Neutrophil (primary cell): Measurements from ENCODE around the gene CHPF.

Experiments
- H3K27ac ChIP-seq: fragments of 200-600 bp; sonication (generic); 2 replicates; pipeline ENCODE4 v1.5.1; 2016; ENCODE audit warnings: mild to moderate bottlenecking, moderate library complexity
- H3K27me3 ChIP-seq: fragments of 200-600 bp; sonication (generic); 2 replicates; pipeline ENCODE4 v1.6.0; 2016; ENCODE audit warnings: mild to moderate bottlenecking
- H3K36me3 ChIP-seq: fragments of 200-600 bp; sonication (generic); 2 replicates; pipeline ENCODE4 v1.5.1; 2017
- H3K4me1 ChIP-seq, 2 experiments: fragments of 200-600 bp in 1 of 2; sonication (generic) in 1 of 2; 1 replicate in 1 of 2; 2 replicates in 1 of 2; pipeline versions ENCODE4 v1.5.1 to v1.6.1; 2013 to 2016; ENCODE audit warnings: low read depth in 1 of 2, low read length in 1 of 2, mild to moderate bottlenecking in 1 of 2, moderate library complexity in 1 of 2; ENCODE audit not compliant: control insufficient read depth in 1 of 2, insufficient read depth in 1 of 2
- H3K4me3 ChIP-seq, 2 experiments: fragments of 200-600 bp in 1 of 2; sonication (generic) in 1 of 2; 1 replicate in 1 of 2; 2 replicates in 1 of 2; pipeline ENCODE4 v1.5.1; 2013 to 2016; ENCODE audit warnings: low read depth in 1 of 2, low read length in 1 of 2, mild to moderate bottlenecking in 1 of 2, moderate library complexity in 1 of 2
- H3K9me3 ChIP-seq: fragments of 200-600 bp; sonication (generic); 2 replicates; pipeline ENCODE4 v1.5.1; 2016
- CTCF ChIP-seq: fragments of 200-600 bp; sonication (generic); IDR thresholded peaks from 2 replicates; pipeline ENCODE4 v1.5.1; 2016; ENCODE audit warnings: antibody characterized with exemption

The CHPF gene

GRCh38 chr2:219501849-219502248 is 41.8 kb downstream of the CHPF start:
- H3K36me3 ChIP-seq, result peaks cover 45% of the 10 kb centered on the region

DNA sequence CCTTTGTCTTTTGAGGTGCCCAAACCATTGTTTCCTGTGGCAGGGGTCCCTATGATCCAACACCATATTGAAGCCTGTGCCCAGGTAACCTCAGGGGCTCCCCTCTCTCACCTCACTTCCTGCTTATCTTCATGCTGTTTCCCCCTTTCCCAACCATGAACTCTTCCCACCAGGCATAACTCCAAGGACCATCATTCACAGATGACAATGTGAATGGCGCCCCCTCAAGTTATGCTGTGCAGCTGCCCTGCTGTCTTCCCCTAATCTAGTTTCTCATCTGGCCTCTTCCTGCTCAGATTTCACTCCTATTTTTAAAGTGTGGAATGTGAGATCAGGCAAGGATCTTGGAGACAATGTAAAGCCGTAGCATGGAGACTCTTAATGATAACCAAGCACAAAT is 43.5 kb downstream of the CHPF start:
- peaks cover 26% of the 10 kb centered on the region for H3K27me3 ChIP-seq
- H3K4me3 ChIP-seq, result no peak overlapping the region
- TF ChIP-seq CTCF, result no peak
- H3K36me3 ChIP-seq, result peaks cover 28% of the 10 kb centered on the region
- H3K9me3 ChIP-seq, result no peaks in the 10 kb centered on the region
- no peak overlapping the region for H3K27ac ChIP-seq
- peaks cover 27 to 32% of the 10 kb centered on the region in 2 experiments for H3K4me1 ChIP-seq

More at GRCh38 chr2:219501849-219502248, 41.8 kb downstream of the CHPF start:
- no peak for TF ChIP-seq CTCF
- H3K4me1 ChIP-seq, result peaks cover 22 to 29% of the 10 kb centered on the region in 2 experiments
- H3K27ac ChIP-seq, result no peak overlapping the region
- no peaks in the 10 kb centered on the region for H3K9me3 ChIP-seq
- peaks cover 9% of the 10 kb centered on the region for H3K27me3 ChIP-seq
- H3K4me3 ChIP-seq, result no peak overlapping the region

GRCh38 chr2:219499555-219499954 is 44.1 kb downstream of the CHPF start:
- H3K4me1 ChIP-seq, result peaks cover 27 to 32% of the 10 kb centered on the region in 2 experiments
- peaks cover 32% of the 10 kb centered on the region for H3K27me3 ChIP-seq
- TF ChIP-seq CTCF, result no peak
- peak overlapping the region in 1 of 2 experiments; percentile 86 for H3K4me3 ChIP-seq
- H3K36me3 ChIP-seq, result peaks cover 22% of the 10 kb centered on the region
- no peaks in the 10 kb centered on the region for H3K9me3 ChIP-seq
- peak overlapping the region; percentile 83 for H3K27ac ChIP-seq

DNA sequence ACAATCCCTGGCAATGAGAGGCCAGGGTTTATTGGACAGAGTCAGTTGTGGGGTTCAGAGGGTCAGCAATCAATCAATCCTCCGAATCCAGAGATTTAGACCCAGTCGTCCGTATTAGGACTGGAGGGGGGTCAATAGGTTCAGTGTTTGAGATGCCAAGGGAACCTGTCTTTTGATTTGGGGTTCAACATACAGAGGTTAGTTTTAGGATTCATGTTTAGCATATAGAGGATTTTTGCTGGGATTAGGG is 44.6 kb downstream of the CHPF start:
- no peak for TF ChIP-seq CTCF
- H3K27me3 ChIP-seq, result peaks cover 38% of the 10 kb centered on the region
- peak overlapping the region; percentile 83 for H3K27ac ChIP-seq
- peaks cover 16% of the 10 kb centered on the region for H3K36me3 ChIP-seq
- H3K4me1 ChIP-seq, result peaks cover 27 to 32% of the 10 kb centered on the region in 2 experiments
- H3K4me3 ChIP-seq, result peak overlapping the region; percentile 86 to 88
- H3K9me3 ChIP-seq, result no peaks in the 10 kb centered on the region

GRCh38 chr2:219498280-219499057 is 45.1 kb downstream of the CHPF start, which contains the start of gene GMPPA:
Gene GMPPA (plus strand): TSS chr2:219498891. CDS start chr2:219499976, 1,085 bp downstream.
- Histone ChIP-seq H3K4me1 (peaks cover 27 to 32% of the 10 kb centered on the region in 2 experiments), H3K27ac (peak within 1 kb of the TSS; percentile 83), H3K9me3 (no peaks in the 10 kb centered on the region), H3K27me3 (peaks cover 43% of the 10 kb centered on the region), H3K36me3 (peaks cover 11% of the 10 kb centered on the region), H3K4me3 (peak within 1 kb of the TSS; percentile 86 to 88)
- no peak for TF ChIP-seq CTCF
